LNCAP (cell line): ENCODE data around the gene TREML2.

Source experiments
- CTCF ChIP-seq: fragments of 450-650 bp; IDR thresholded peaks from 2 replicates; pipeline ENCODE4 v1.5.1; 2017; ENCODE audit warnings: mild to moderate bottlenecking

TREML2 gene

GRCh38 chr6:41150671-41151070 lies 50.3 kb downstream of the TREML2 start:
- no peak for TF ChIP-seq CTCF

GRCh38 chr6:41147917-41148316 lies 53.0 kb downstream of the TREML2 start:
- no peak for TF ChIP-seq CTCF
